NB4 (cell line): ENCODE data around the gene SEMA6A.

Experiments used
- POLR2A ChIP-seq: IDR thresholded peaks from 2 replicates; pipeline ENCODE4 v1.6.1; 2011; ENCODE audit warnings: mild to moderate bottlenecking; ENCODE audit not compliant: insufficient read length; ENCODE audit errors: extremely low read depth
- TF ChIP-seq, protein P1 (sequence below): IDR thresholded peaks from 2 replicates; pipeline ENCODE4 v1.6.1; 2011; ENCODE audit warnings: low read depth, low read length
- TF ChIP-seq, protein P2 (sequence below): IDR thresholded peaks from one replicate; pipeline ENCODE4 v1.5.1; 2012; ENCODE audit warnings: low read depth, low read length

DNA sequence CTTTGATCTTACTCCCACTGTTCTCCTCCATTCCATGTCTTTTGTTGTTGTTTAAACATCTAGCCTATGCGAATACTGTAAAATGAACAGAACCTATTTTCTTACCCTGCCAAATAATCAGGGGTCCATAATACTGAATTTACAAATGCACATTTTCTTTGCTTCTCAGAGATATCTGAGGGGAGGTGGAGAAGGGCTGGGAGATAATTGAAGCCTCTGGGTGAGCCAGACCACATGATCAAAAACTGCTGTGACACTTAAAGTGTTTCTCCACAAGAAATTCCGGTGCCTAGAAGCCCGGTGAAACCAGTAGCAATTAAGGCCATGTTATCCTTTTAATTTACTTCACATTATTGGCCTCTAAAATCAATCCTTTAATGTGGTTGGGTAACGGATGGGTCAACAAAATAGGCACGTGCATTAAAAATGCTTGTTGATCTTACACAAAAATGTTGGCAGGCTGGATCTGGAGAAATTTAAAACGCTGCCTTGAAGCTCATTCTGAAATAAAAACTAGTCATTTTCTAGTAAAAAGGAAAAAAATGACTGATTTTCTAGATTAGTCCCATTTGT is 10.8 kb downstream of the SEMA6A start:
- TF ChIP-seq, protein P1, sequence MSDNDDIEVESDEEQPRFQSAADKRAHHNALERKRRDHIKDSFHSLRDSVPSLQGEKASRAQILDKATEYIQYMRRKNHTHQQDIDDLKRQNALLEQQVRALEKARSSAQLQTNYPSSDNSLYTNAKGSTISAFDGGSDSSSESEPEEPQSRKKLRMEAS = no peak
- TF ChIP-seq POLR2A = no peak
- TF ChIP-seq, protein P2, sequence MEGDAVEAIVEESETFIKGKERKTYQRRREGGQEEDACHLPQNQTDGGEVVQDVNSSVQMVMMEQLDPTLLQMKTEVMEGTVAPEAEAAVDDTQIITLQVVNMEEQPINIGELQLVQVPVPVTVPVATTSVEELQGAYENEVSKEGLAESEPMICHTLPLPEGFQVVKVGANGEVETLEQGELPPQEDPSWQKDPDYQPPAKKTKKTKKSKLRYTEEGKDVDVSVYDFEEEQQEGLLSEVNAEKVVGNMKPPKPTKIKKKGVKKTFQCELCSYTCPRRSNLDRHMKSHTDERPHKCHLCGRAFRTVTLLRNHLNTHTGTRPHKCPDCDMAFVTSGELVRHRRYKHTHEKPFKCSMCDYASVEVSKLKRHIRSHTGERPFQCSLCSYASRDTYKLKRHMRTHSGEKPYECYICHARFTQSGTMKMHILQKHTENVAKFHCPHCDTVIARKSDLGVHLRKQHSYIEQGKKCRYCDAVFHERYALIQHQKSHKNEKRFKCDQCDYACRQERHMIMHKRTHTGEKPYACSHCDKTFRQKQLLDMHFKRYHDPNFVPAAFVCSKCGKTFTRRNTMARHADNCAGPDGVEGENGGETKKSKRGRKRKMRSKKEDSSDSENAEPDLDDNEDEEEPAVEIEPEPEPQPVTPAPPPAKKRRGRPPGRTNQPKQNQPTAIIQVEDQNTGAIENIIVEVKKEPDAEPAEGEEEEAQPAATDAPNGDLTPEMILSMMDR = no peak
